ENCODE data around the gene VPS39. TPM values are rescaled to one million over a fixed set of nuclear protein-coding genes. Genes with fewer than 3 reads are reported as not detected.

The VPS39 gene
- total and polyA plus RNA-seq, 9 of the 15 experiments (the other 6 are each of a cell fraction or from before 2014, with no cell fraction given) = 3.2 to 37.3 (median 21.8) TPM

DNA sequence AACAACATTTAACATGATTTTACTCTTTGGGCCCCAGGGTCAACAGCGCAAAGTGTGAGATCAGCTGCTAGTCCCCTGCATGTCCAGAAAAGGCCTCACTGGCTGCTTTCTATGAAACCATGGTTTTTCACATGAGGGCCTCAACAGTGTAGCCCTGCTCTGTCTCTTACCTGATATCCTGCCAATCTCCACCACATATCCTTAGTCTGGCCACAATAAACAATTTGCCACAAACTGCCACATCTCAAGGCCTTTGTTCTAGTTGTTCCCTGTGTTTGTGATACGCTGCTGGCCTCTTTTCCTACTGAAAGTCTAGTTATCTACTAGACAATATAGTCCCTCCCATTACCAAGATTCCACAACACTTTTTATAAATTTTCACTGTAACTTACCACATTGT, 17.7 kb downstream of the VPS39 start:
- TF ChIP-seq, protein P1, sequence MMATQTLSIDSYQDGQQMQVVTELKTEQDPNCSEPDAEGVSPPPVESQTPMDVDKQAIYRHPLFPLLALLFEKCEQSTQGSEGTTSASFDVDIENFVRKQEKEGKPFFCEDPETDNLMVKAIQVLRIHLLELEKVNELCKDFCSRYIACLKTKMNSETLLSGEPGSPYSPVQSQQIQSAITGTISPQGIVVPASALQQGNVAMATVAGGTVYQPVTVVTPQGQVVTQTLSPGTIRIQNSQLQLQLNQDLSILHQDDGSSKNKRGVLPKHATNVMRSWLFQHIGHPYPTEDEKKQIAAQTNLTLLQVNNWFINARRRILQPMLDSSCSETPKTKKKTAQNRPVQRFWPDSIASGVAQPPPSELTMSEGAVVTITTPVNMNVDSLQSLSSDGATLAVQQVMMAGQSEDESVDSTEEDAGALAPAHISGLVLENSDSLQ (IDR thresholded peaks at IDR 0.05) = no peak
- TF ChIP-seq NFE2L1 (tag; IDR thresholded peaks at IDR 0.05; ENCODE audit: borderline replicate concordance, low read depth) = no peak
- no peak for TF ChIP-seq RBBP5 (IDR thresholded peaks at IDR 0.05; ENCODE audit: borderline replicate concordance, insufficient read depth, low read length, poor library complexity, severe bottlenecking)
- no peak overlapping the region for H3K4me3 ChIP-seq
- H3K4me1 ChIP-seq (replicated peaks in 1 of 2; ENCODE audit: control insufficient read depth in 2 of 2, insufficient read depth in 2 of 2, low read length in 2 of 2) = no peaks in the 10 kb centered on the region
- ATAC-seq = no peak
- no peaks in the 10 kb centered on the region; the same call in 1 of the 2 replicates for H4K20me1 ChIP-seq (replicated peaks; ENCODE audit: control insufficient read depth, insufficient read depth, low read length)
- ChIA-PET CTCF (ENCODE audit: low intra/inter-chr PET ratio) (interaction anchor here (0.6 kb wide), 1 partner anchor 10 kb away, joined by 3 read pairs; no protein-coding TSS in a partner anchor), POLR2A (interaction anchor here (0.5 to 1.3 kb wide), 2 partner anchors 10 to 24 kb away, joined by 3 read pairs; no protein-coding TSS in a partner anchor)
- H3K79me2 ChIP-seq (ENCODE audit: control insufficient read depth, insufficient read depth, low read length) = no peaks in the 10 kb centered on the region
- no peak for FAIRE-seq
- in situ Hi-C loops (cut with MboI) (no loop called here), intact Hi-C loops (cut with micrococcal nuclease) (no loop called here)
- H3K27me3 ChIP-seq (ENCODE audit: control insufficient read depth in 2 of 2, insufficient read depth in 2 of 2, low read length in 2 of 2) = no peaks in the 10 kb centered on the region
- H3K9ac ChIP-seq (ENCODE audit: insufficient read depth in 1 of 2, low read depth in 2 of 2, low read length in 2 of 2) = no peak overlapping the region
- no peaks in the 10 kb centered on the region for H3K9me1 ChIP-seq (ENCODE audit: control insufficient read depth, insufficient read depth, low read length)
- no TSS peak for BruUV-seq (replicated peaks)
- H3K4me2 ChIP-seq (ENCODE audit: insufficient read depth, low read length) = no peak overlapping the region
- H3K36me3 ChIP-seq (ENCODE audit: control insufficient read depth, insufficient read depth, low read length) = peaks cover 48% of the 10 kb centered on the region
- H2AFZ ChIP-seq (ENCODE audit: low read depth, low read length) = no peak overlapping the region
- DNase-seq (ENCODE audit: extremely low read depth in 1 of 4, low spot score in 3 of 4) = no peak
- no peak overlapping the region for H3K27ac ChIP-seq (ENCODE audit: extremely low read depth, low read depth, low read length)
- no peaks in the 10 kb centered on the region for H3K9me3 ChIP-seq (replicated peaks; ENCODE audit: control insufficient read depth, insufficient read depth, low read depth, low read length)
- WGBS (ENCODE audit: insufficient coverage, low coverage, missing lambda C conversion rate) = 94% methylated on average over 2 of the region's 2 CpGs

DNA sequence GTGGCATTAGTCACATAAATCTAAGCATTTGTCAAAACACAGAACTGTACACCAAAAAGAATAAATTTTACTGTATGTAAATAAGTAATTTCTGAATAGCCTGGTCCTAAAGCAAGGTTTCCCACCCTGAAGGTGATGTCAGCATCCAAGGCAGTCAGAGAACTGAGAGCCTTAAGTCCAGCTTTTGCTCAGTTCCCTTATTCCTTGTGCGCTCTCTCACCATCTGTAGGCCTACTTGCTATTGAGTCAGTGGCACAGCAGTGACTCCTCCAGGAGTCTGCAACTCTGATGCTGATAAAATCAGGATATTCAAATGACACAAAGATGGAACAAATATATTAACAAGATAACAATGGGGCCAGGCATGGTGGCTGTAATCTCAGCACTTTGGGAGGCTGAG, 22.3 kb downstream of the VPS39 start:
- no TSS peak for BruUV-seq (replicated peaks)
- H3K27ac ChIP-seq (ENCODE audit: extremely low read depth, low read depth, low read length) = no peak overlapping the region
- no peak overlapping the region for H3K4me3 ChIP-seq
- in situ Hi-C loops (cut with MboI) (no loop called here), intact Hi-C loops (cut with micrococcal nuclease) (no loop called here)
- WGBS (ENCODE audit: insufficient coverage, low coverage, missing lambda C conversion rate) = 100% methylated on average over 1 of the region's 1 CpG
- ChIA-PET POLR2A (interaction anchor here (0.7 kb wide), 1 partner anchor 15 kb away, joined by 3 read pairs; no protein-coding TSS in a partner anchor), CTCF (ENCODE audit: low intra/inter-chr PET ratio) (no interaction called here)
- no peaks in the 10 kb centered on the region for H3K27me3 ChIP-seq (ENCODE audit: control insufficient read depth in 2 of 2, insufficient read depth in 2 of 2, low read length in 2 of 2)
- no peaks in the 10 kb centered on the region for H3K9me1 ChIP-seq (ENCODE audit: control insufficient read depth, insufficient read depth, low read length)
- no peak overlapping the region for H3K4me2 ChIP-seq (ENCODE audit: insufficient read depth, low read length)
- no peak overlapping the region for H3K9ac ChIP-seq (ENCODE audit: insufficient read depth in 1 of 2, low read depth in 2 of 2, low read length in 2 of 2)
- no peak for DNase-seq (ENCODE audit: extremely low read depth in 1 of 4, low spot score in 3 of 4)
- H4K20me1 ChIP-seq (replicated peaks; ENCODE audit: control insufficient read depth, insufficient read depth, low read length) = no peaks in the 10 kb centered on the region
- H2AFZ ChIP-seq (ENCODE audit: low read depth, low read length) = no peak overlapping the region
- no peak for FAIRE-seq
- H3K4me1 ChIP-seq (replicated peaks in 1 of 2; ENCODE audit: control insufficient read depth in 2 of 2, insufficient read depth in 2 of 2, low read length in 2 of 2) = no peaks in the 10 kb centered on the region
- H3K9me3 ChIP-seq (replicated peaks; ENCODE audit: control insufficient read depth, insufficient read depth, low read depth, low read length) = no peaks in the 10 kb centered on the region
- ATAC-seq = no peak
- H3K79me2 ChIP-seq (ENCODE audit: control insufficient read depth, insufficient read depth, low read length) = no peaks in the 10 kb centered on the region
- H3K36me3 ChIP-seq (ENCODE audit: control insufficient read depth, insufficient read depth, low read length) = peaks cover 61% of the 10 kb centered on the region
- TF ChIP-seq CBX1 (IDR thresholded peaks at IDR 0.05; ENCODE audit: low read depth) (no peak), ZNF12 (CRISPR knock-in tag; IDR thresholded peaks at IDR 0.05) (no peak), HNRNPL (IDR thresholded peaks at IDR 0.05; ENCODE audit: low read depth, low read length) (no peak), ZNF431 (CRISPR knock-in tag; IDR thresholded peaks at IDR 0.05) (no peak), ZNF75A (CRISPR knock-in tag; IDR thresholded peaks at IDR 0.05) (no peak), NCOR1 (IDR thresholded peaks at IDR 0.05) (no peak)
- TF ChIP-seq, protein P2, sequence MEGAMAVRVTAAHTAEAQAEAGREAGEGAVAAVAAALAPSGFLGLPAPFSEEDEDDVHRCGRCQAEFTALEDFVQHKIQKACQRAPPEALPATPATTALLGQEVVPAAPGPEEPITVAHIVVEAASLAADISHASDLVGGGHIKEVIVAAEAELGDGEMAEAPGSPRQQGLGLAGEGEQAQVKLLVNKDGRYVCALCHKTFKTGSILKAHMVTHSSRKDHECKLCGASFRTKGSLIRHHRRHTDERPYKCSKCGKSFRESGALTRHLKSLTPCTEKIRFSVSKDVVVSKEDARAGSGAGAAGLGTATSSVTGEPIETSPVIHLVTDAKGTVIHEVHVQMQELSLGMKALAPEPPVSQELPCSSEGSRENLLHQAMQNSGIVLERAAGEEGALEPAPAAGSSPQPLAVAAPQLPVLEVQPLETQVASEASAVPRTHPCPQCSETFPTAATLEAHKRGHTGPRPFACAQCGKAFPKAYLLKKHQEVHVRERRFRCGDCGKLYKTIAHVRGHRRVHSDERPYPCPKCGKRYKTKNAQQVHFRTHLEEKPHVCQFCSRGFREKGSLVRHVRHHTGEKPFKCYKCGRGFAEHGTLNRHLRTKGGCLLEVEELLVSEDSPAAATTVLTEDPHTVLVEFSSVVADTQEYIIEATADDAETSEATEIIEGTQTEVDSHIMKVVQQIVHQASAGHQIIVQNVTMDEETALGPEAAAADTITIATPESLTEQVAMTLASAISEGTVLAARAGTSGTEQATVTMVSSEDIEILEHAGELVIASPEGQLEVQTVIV (CRISPR knock-in tag; IDR thresholded peaks at IDR 0.05; ENCODE audit: borderline replicate concordance) = no peak
- TF ChIP-seq, protein P3, sequence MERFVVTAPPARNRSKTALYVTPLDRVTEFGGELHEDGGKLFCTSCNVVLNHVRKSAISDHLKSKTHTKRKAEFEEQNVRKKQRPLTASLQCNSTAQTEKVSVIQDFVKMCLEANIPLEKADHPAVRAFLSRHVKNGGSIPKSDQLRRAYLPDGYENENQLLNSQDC (CRISPR knock-in tag; IDR thresholded peaks at IDR 0.05) = no peak

Data from K562 (cell line).